Measurements from ENCODE around the gene RBM8A.

DNA sequence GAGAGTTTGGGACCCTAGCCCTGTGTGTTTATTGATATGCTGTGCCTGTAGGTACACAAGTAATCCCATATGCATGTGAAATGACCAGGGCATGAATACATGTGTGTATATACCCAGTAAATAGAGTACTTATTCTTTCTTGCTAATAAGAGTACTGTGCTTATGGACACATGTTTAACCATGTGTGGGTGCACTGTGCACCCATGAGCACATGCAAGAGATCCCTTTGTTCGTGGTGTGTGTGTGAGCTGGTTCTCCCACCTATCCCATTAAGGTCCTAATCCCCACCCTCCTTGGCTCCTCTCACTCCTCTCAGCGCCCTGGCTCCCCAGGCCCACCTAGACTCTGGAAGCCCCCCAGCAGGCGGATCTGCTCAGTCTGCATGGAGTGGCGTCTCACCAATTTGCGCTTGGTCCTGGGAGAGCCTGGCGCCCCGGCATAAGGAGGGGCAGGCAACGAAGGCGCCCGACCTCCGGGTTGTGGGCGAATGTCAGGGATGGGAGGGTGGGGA, 32.7 kb upstream of the RBM8A start:
- TF ChIP-seq, protein P1, sequence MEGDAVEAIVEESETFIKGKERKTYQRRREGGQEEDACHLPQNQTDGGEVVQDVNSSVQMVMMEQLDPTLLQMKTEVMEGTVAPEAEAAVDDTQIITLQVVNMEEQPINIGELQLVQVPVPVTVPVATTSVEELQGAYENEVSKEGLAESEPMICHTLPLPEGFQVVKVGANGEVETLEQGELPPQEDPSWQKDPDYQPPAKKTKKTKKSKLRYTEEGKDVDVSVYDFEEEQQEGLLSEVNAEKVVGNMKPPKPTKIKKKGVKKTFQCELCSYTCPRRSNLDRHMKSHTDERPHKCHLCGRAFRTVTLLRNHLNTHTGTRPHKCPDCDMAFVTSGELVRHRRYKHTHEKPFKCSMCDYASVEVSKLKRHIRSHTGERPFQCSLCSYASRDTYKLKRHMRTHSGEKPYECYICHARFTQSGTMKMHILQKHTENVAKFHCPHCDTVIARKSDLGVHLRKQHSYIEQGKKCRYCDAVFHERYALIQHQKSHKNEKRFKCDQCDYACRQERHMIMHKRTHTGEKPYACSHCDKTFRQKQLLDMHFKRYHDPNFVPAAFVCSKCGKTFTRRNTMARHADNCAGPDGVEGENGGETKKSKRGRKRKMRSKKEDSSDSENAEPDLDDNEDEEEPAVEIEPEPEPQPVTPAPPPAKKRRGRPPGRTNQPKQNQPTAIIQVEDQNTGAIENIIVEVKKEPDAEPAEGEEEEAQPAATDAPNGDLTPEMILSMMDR (IDR thresholded peaks at IDR 0.05), result no peak
- no peak for TF ChIP-seq EZH2 (IDR thresholded peaks at IDR 0.05; ENCODE audit: borderline replicate concordance, insufficient read depth, low read depth, low read length, poor library complexity, severe bottlenecking)
